Endothelial cell of umbilical vein (primary cell): ENCODE results near the gene BMPR1A. TPM values are rescaled to one million over a fixed set of nuclear protein-coding genes. Genes with fewer than 3 reads are reported as not detected.

ENCODE experiments used
- BruUV-seq: library from RNA; stranded (reverse); fragments of 400-500 nt; replicated peaks from 2 replicates; lab custom pipeline; 2021; lab: Mats Ljungman, UMichigan
- CTCF ChIA-PET: fragments of 300-600, 350-600 bp; sonication (Branson Sonifier 250); formaldehyde crosslinking; loops from one replicate; lab custom pipeline; 2021; ENCODE audit warnings: antibody characterized with exemption, inconsistent platforms; lab: Charles Lee
- POLR2A ChIA-PET: fragments of 300-600, 350-600 bp; sonication (Branson Sonifier 250); formaldehyde crosslinking; loops from one replicate; lab custom pipeline; 2021; ENCODE audit warnings: antibody characterized with exemption, inconsistent platforms; lab: Charles Lee
- DNase-seq: peaks from one replicate; pipeline ENCODE4 v3.0.0-alpha.2; 2011; ENCODE audit warnings: low read depth, low spot score
- FAIRE-seq: peaks from 2 replicates; lab custom pipeline; 2011; peaks lifted over from hg19 to GRCh38; lab: Jason Lieb, UNC
- H2AFZ ChIP-seq: 2 replicates; pipeline ENCODE4 v1.6.0; 2012; ENCODE audit warnings: low read depth, low read length, control low read depth, inconsistent platforms
- H3K27ac ChIP-seq: 2 replicates; pipeline ENCODE4 v1.5.1; 2011; ENCODE audit warnings: low read depth, mild to moderate bottlenecking, control low read depth, low read length, moderate library complexity; ENCODE audit not compliant: insufficient read depth
- H3K27me3 ChIP-seq, 2 experiments: 2 replicates each; pipeline versions ENCODE4 v1.6.0 to v1.6.1; 2011; ENCODE audit warnings: low read length in 2 of 2, mixed read lengths in 1 of 2; ENCODE audit not compliant: control insufficient read depth in 2 of 2, insufficient read depth in 2 of 2
- H3K36me3 ChIP-seq, 2 experiments: 2 replicates in 1 of 2; 3 replicates in 1 of 2; pipeline ENCODE4 v1.5.1; 2011; ENCODE audit warnings: low read length in 2 of 2, mild to moderate bottlenecking in 1 of 2, moderate library complexity in 1 of 2; ENCODE audit not compliant: control insufficient read depth in 2 of 2, insufficient read depth in 2 of 2; ENCODE audit errors: extremely low read depth in 1 of 2
- H3K4me1 ChIP-seq: 3 replicates; pipeline ENCODE4 v1.5.1; 2011; ENCODE audit warnings: mild to moderate bottlenecking, low read length; ENCODE audit not compliant: control insufficient read depth, insufficient read depth; ENCODE audit errors: extremely low read depth
- H3K4me2 ChIP-seq: 2 replicates; pipeline ENCODE4 v1.6.1; 2011; ENCODE audit warnings: low read length, control low read depth, mixed read lengths; ENCODE audit not compliant: insufficient read depth
- H3K4me3 ChIP-seq, 3 experiments: fragments of 200-600 bp in 1 of 3; sonication (generic), shearing (Covaris generic) in 1 of 3; replicated peaks in 1 of 3; 2 replicates each; pipeline ENCODE4 v1.5.1; 2011 to 2016; ENCODE audit warnings: control low read depth in 3 of 3, low read length in 3 of 3, mild to moderate bottlenecking in 2 of 3, inconsistent platforms in 1 of 3, low read depth in 1 of 3, moderate library complexity in 1 of 3; ENCODE audit not compliant: insufficient read depth in 1 of 3
- H3K79me2 ChIP-seq: 2 replicates; pipeline ENCODE4 v1.6.0; 2012; ENCODE audit warnings: low read length, inconsistent platforms; ENCODE audit not compliant: control insufficient read depth, insufficient read depth
- H3K9ac ChIP-seq: replicated peaks from 2 replicates; pipeline ENCODE3; 2011; ENCODE audit warnings: low read length, control low read depth; ENCODE audit not compliant: insufficient read depth; ENCODE audit errors: extremely low read depth
- H3K9me1 ChIP-seq: replicated peaks from 3 replicates; pipeline ENCODE4 v1.6.0; 2011; ENCODE audit warnings: mild to moderate bottlenecking, low read length; ENCODE audit not compliant: control insufficient read depth, insufficient read depth; ENCODE audit errors: extremely low read depth
- H3K9me3 ChIP-seq: replicated peaks from 2 replicates; pipeline ENCODE4 v1.5.1; 2012; ENCODE audit warnings: low read length, inconsistent platforms; ENCODE audit not compliant: control insufficient read depth, insufficient read depth
- H4K20me1 ChIP-seq: replicated peaks from 2 replicates; pipeline ENCODE3; 2011; ENCODE audit warnings: mild to moderate bottlenecking, low read length; ENCODE audit not compliant: control insufficient read depth, insufficient read depth; ENCODE audit errors: extremely low read depth
- CTCF ChIP-seq, 2 donors: IDR thresholded peaks; 1 replicate in 1 of 2; 2 replicates in 1 of 2; pipeline ENCODE4 v1.5.1; 2011; ENCODE audit warnings: low read length in 2 of 2, mild to moderate bottlenecking in 2 of 2, moderate library complexity in 2 of 2, control low read depth in 1 of 2, inconsistent platforms in 1 of 2, low read depth in 1 of 2; ENCODE audit not compliant: insufficient read depth in 1 of 2; ENCODE audit errors: extremely low read depth in 1 of 2
- EZH2 ChIP-seq: IDR thresholded peaks from 2 replicates; pipeline ENCODE4 v1.6.1; 2012; ENCODE audit warnings: borderline replicate concordance, low read depth, mild to moderate bottlenecking, moderate library complexity, low read length, inconsistent platforms; ENCODE audit not compliant: severe bottlenecking
- FOS ChIP-seq: IDR thresholded peaks from 2 replicates; pipeline ENCODE4 v1.6.1; 2011; ENCODE audit warnings: mild to moderate bottlenecking, low read length, moderate library complexity, borderline replicate concordance; ENCODE audit not compliant: insufficient read depth
- GATA2 ChIP-seq: IDR thresholded peaks from 2 replicates; pipeline ENCODE4 v1.7.0; 2011; ENCODE audit warnings: low read depth, mild to moderate bottlenecking, moderate library complexity, mixed read lengths, low read length; ENCODE audit not compliant: insufficient read length, insufficient read depth
- JUN ChIP-seq: IDR thresholded peaks from 2 replicates; pipeline ENCODE4 v1.6.1; 2011; ENCODE audit warnings: borderline replicate concordance, low read depth; ENCODE audit not compliant: insufficient read length, insufficient read depth
- MAX ChIP-seq: IDR thresholded peaks from 2 replicates; pipeline ENCODE4 v1.6.1; 2011; ENCODE audit not compliant: insufficient read depth, insufficient read length
- MYC ChIP-seq: IDR thresholded peaks from one replicate; pipeline ENCODE4 v1.6.1; 2011; ENCODE audit warnings: mild to moderate bottlenecking, low read depth, low read length
- POLR2A ChIP-seq: IDR thresholded peaks from 2 replicates; pipeline ENCODE4 v1.6.1; 2012; ENCODE audit warnings: low read depth, mild to moderate bottlenecking, control low read depth, low read length
- POLR2AphosphoS5 ChIP-seq: IDR thresholded peaks from 2 replicates; pipeline ENCODE4 v1.6.1; 2012; ENCODE audit warnings: low read depth, mild to moderate bottlenecking, control low read depth, low read length, moderate library complexity; ENCODE audit not compliant: insufficient read depth
- dilution Hi-C: fragments of 300-500 bp; cut with MboI; formaldehyde crosslinking; loops from one replicate; pipeline ENCODE4 v1.15.0; 2019; ENCODE audit warnings: low sequenced_read_pairs; ENCODE audit not compliant: extremely low pct_ligation_motif_present
- intact Hi-C: fragments of 100-400 bp; cut with micrococcal nuclease; formaldehyde crosslinking; loops from one replicate; pipeline ENCODE4 v1.10.0; 2022
- polyA plus RNA-seq, 4 experiments: library from polyadenylated mRNA; depleted of rRNA in 3 of 4; stranded (reverse) in 3 of 4; unstranded in 1 of 4; fragments of >200 nt; gene quantifications; 2 replicates each; pipeline versions ENCODE4 v1.2.1 to v1.2.3, GENCODE V29; 2011 to 2012; ENCODE audit warnings: missing spikeins in 1 of 4
- total RNA-seq: library from RNA; stranded (reverse); gene quantifications from 2 replicates; pipeline ENCODE4 v1.2.3, GENCODE V29; 2021

The BMPR1A gene
- total and polyA plus RNA-seq, 2 donors (not counting 3 experiments of a cell fraction or from before 2014, with no cell fraction given) = not detected

- no peak overlapping the region for H2AFZ ChIP-seq
- no peak overlapping the region for H3K4me3 ChIP-seq
- peaks cover 2 to 3% of the 10 kb centered on the region in 2 experiments for H3K27me3 ChIP-seq
- dilution Hi-C loops = no loop called here
- H3K4me1 ChIP-seq = no peaks in the 10 kb centered on the region
- H3K36me3 ChIP-seq = no peaks in the 10 kb centered on the region
- no TSS peak for BruUV-seq
- POLR2A ChIA-PET = no interaction called here
- H3K9ac ChIP-seq = no peak overlapping the region
- intact Hi-C loops = no loop called here
- CTCF ChIA-PET = interaction anchor here (1.3 to 1.7 kb wide), 2 partner anchors 10 to 12 kb away, joined by 3 to 4 read pairs; no protein-coding TSS in a partner anchor
- H3K9me3 ChIP-seq = no peaks in the 10 kb centered on the region
- H3K27ac ChIP-seq = no peak overlapping the region
- DNase-seq (no peak), FAIRE-seq (no peak)
- no peaks in the 10 kb centered on the region for H4K20me1 ChIP-seq
- H3K4me2 ChIP-seq = no peak overlapping the region
- no peaks in the 10 kb centered on the region for H3K79me2 ChIP-seq
- no peaks in the 10 kb centered on the region for H3K9me1 ChIP-seq
- no peak for TF ChIP-seq JUN
- TF ChIP-seq MAX = no peak
- no peak for TF ChIP-seq CTCF (IDR thresholded peaks at IDR 0.05; ENCODE audit: extremely low read depth in 1 of 2, insufficient read depth in 1 of 2, low read depth in 1 of 2, low read length in 2 of 2)
- no peak for TF ChIP-seq FOS
- TF ChIP-seq EZH2 = no peak
- TF ChIP-seq GATA2 = no peak
- no peak for TF ChIP-seq MYC
- no peak for TF ChIP-seq POLR2AphosphoS5
- no peak for TF ChIP-seq POLR2A
Observed at GRCh38 chr10:86979296-86979818, 222.9 kb downstream of the BMPR1A start.
